CD14-positive monocyte (primary cell): ENCODE data around the gene PTPRN2. TPM values are rescaled to one million over a fixed set of nuclear protein-coding genes. Genes with fewer than 3 reads are reported as not detected.

Experiments used
- DNase-seq, 3 donors: peaks; one replicate each; pipeline ENCODE4 v3.0.0-alpha.2; 2011 to 2022
- H2AFZ ChIP-seq: 2 replicates; pipeline ENCODE4 v1.6.0; 2012; ENCODE audit warnings: mild to moderate bottlenecking, low read depth, low read length, inconsistent platforms; ENCODE audit not compliant: insufficient read depth, poor library complexity, severe bottlenecking
- H3K27ac ChIP-seq, 2 donors: 1 replicate in 1 of 2; 2 replicates in 1 of 2; pipeline ENCODE4 v1.5.1; 2012 to 2013; ENCODE audit warnings: low read length in 2 of 2, control low read depth in 1 of 2, inconsistent platforms in 1 of 2, low read depth in 1 of 2, mild to moderate bottlenecking in 1 of 2
- H3K27me3 ChIP-seq, 2 donors: one replicate each; pipeline versions ENCODE4 v1.6.0 to v1.6.1; 2011 to 2013; ENCODE audit warnings: low read length in 2 of 2; ENCODE audit not compliant: control insufficient read depth in 2 of 2, insufficient read depth in 2 of 2
- H3K36me3 ChIP-seq, 2 donors: replicated peaks in 1 of 2; 1 replicate in 1 of 2; 2 replicates in 1 of 2; pipeline versions ENCODE4 v1.5.1 to v1.6.1; 2012 to 2013; ENCODE audit warnings: low read length in 2 of 2, control low read depth in 1 of 2, inconsistent platforms in 1 of 2, mild to moderate bottlenecking in 1 of 2; ENCODE audit not compliant: insufficient read depth in 2 of 2, control insufficient read depth in 1 of 2
- H3K4me1 ChIP-seq, 2 donors: 1 replicate in 1 of 2; 2 replicates in 1 of 2; pipeline versions ENCODE4 v1.5.1 to v1.6.1; 2012 to 2013; ENCODE audit warnings: low read length in 2 of 2, control low read depth in 1 of 2, inconsistent platforms in 1 of 2, mild to moderate bottlenecking in 1 of 2, moderate library complexity in 1 of 2; ENCODE audit not compliant: insufficient read depth in 2 of 2, control insufficient read depth in 1 of 2
- H3K4me2 ChIP-seq: replicated peaks from 2 replicates; pipeline ENCODE3; 2012; ENCODE audit warnings: low read length, moderate library complexity, mild to moderate bottlenecking; ENCODE audit not compliant: poor library complexity, severe bottlenecking; ENCODE audit errors: extremely low read depth
- H3K4me3 ChIP-seq, 3 experiments: fragments of 200-600 bp in 1 of 3; sonication (generic) in 1 of 3; replicated peaks in 1 of 3; 1 replicate in 2 of 3; 2 replicates in 1 of 3; pipeline ENCODE4 v1.5.1; 2011 to 2013; ENCODE audit warnings: low read length in 3 of 3, mild to moderate bottlenecking in 3 of 3, control low read depth in 2 of 3, low read depth in 2 of 3, inconsistent platforms in 1 of 3, moderate library complexity in 1 of 3
- H3K79me2 ChIP-seq: 2 replicates; pipeline ENCODE4 v1.6.0; 2012; ENCODE audit warnings: mild to moderate bottlenecking, control low read depth, inconsistent platforms, low read length, moderate library complexity; ENCODE audit not compliant: insufficient read depth
- H3K9ac ChIP-seq: 2 replicates; pipeline ENCODE4 v1.6.0; 2017; ENCODE audit warnings: low read length, mild to moderate bottlenecking; ENCODE audit not compliant: insufficient read depth, poor library complexity, severe bottlenecking
- H3K9me3 ChIP-seq, 2 donors: replicated peaks in 1 of 2; 1 replicate in 1 of 2; 2 replicates in 1 of 2; pipeline versions ENCODE4 v1.5.1 to v1.6.1; 2012 to 2013; ENCODE audit warnings: low read length in 2 of 2, control low read depth in 1 of 2; ENCODE audit not compliant: control insufficient read depth in 1 of 2, insufficient read depth in 1 of 2
- H4K20me1 ChIP-seq: 2 replicates; pipeline ENCODE4 v1.6.0; 2012; ENCODE audit warnings: mild to moderate bottlenecking, low read length, control low read depth, moderate library complexity; ENCODE audit not compliant: insufficient read depth
- H3K27ac Mint-ChIP-seq, 7 donors: one replicate each; pipeline ENCODE4 v1.8.0; 2020; ENCODE audit warnings: mild to moderate bottlenecking in 7 of 7, mixed read lengths in 7 of 7, moderate library complexity in 6 of 7, inconsistent platforms in 2 of 7
- H3K27me3 Mint-ChIP-seq, 3 donors: one replicate each; pipeline ENCODE4 v1.8.0; 2021 to 2022; ENCODE audit warnings: low read depth in 3 of 3, mild to moderate bottlenecking in 3 of 3, mixed read lengths in 3 of 3, moderate library complexity in 3 of 3, inconsistent platforms in 1 of 3
- H3K36me3 Mint-ChIP-seq, 2 donors: one replicate each; pipeline ENCODE4 v1.8.0; 2020; ENCODE audit warnings: mixed read lengths in 2 of 2, inconsistent platforms in 1 of 2, mild to moderate bottlenecking in 1 of 2
- H3K4me1 Mint-ChIP-seq: one replicate; pipeline ENCODE4 v1.8.0; 2020; ENCODE audit warnings: mild to moderate bottlenecking, mixed read lengths
- H3K4me3 Mint-ChIP-seq, 2 donors: one replicate each; pipeline ENCODE4 v1.8.0; 2020; ENCODE audit warnings: mild to moderate bottlenecking in 2 of 2, mixed read lengths in 2 of 2, moderate library complexity in 1 of 2
- H3K9me3 Mint-ChIP-seq, 7 donors: one replicate each; pipeline ENCODE4 v1.8.0; 2020 to 2022; ENCODE audit warnings: mixed read lengths in 7 of 7, mild to moderate bottlenecking in 6 of 7, moderate library complexity in 6 of 7, inconsistent platforms in 2 of 7
- WGBS: methylation state at CpG from one replicate; pipeline ENCODE4 v1.1.5; 2013; ENCODE audit warnings: missing lambda C conversion rate; ENCODE audit not compliant: insufficient coverage; 5-methylcytosine and 5-hydroxymethylcytosine counted together
- intact Hi-C, 2 donors: fragments of 100-400 bp; cut with micrococcal nuclease; formaldehyde crosslinking; loops; one replicate each; pipeline versions ENCODE4 v1.15.0 to v1.15.1; 2023
- polyA minus RNA-seq: library from RNA; depleted of rRNA, polyadenylated mRNA; stranded (reverse); fragments of >200 nt; gene quantifications from 2 replicates; pipeline ENCODE4 v1.2.3, GENCODE V29; 2012
- polyA plus RNA-seq, 3 donors: library from polyadenylated mRNA; depleted of rRNA in 1 of 3; unstranded in 2 of 3; stranded (reverse) in 1 of 3; fragments of 300-500 nt in 2 of 3; fragments of >200 nt in 1 of 3; fragmentation: Illumina TruSeq in 2 of 3; gene quantifications; 1 replicate in 2 of 3; 2 replicates in 1 of 3; pipeline ENCODE4 v1.2.3, GENCODE V29; 2012 to 2021
- total RNA-seq, 12 experiments: library from RNA in 1 of 12; stranded (reverse) in 1 of 12; fragments of 120-200 nt in 1 of 12; gene quantifications; one replicate each; pipeline ENCODE4 v1.2.4 and lab custom pipeline; 2013 to 2026; ENCODE audit warnings: mixed read lengths in 6 of 12, inconsistent platforms in 1 of 12
- TF ChIP-seq, protein P1 (sequence below): fragments of 200-600 bp; IDR thresholded peaks from one replicate; pipeline ENCODE4 v1.8.0; 2022; ENCODE audit warnings: antibody characterized with exemption, mild to moderate bottlenecking

The PTPRN2 gene
- total RNA-seq (2013) = 1.4 TPM
- polyA plus RNA-seq = 1 to 10 TPM in 1 of 3 donors, under 1 TPM in 2; 0.25 to 1.4 (median 0.97) TPM
- polyA minus RNA-seq = 0.55 and 1.2 TPM in 2 replicates
- total RNA-seq (lab: John Stamatoyannopoulos, UW) = 0.17 to 9.3 (median 3.2) reads per million in 11 experiments

DNA sequence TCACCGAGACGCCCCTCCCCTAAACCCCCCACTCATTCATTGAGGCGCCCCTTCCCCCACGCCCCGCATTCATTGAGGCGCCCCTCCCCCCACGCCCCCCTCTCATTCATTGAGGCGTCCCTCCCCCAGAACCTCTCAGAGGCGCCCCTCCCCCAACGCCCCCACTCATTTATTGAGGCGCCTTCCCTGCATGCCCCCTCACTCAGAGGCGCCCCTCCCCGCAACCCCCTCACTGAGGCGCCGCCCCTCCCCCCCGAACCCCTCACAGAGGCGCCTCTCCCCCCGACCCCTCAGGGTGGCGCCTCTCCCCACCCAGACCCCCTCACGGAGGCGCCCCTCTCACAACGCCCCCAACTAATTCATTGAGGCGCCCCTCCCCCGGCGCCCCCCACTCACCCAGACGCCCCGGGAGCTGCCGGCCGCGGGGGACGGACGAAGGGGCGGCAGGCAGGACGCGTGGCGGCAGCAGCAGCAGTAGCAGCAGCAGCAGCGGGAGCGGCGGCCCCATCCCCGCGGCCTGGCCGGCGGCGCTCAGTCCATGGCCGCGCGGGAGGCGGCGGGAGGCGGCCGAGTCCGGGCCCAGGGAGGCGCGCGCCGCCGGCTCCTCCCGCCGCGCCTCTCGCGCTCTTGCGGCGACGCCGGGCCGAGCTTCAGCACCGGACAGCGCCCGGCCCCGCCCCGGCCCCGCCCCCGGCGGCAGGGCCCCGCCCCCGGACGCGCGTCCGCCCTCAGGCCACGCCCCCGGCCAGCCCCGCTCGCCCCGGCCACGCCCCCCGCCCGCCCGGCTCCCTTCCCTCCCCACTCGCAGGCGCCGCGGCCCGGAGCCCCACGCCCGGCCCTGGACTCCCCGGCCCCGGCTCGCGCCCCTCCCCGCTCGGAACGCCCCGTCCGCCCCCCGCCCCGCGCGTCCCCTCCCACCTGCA is at the start of gene PTPRN2:
PTPRN2 (minus strand) TSS at position 662 of the 923 bp plus-strand sequence.
- intact Hi-C loops = no loop called here
- Histone ChIP-seq H3K79me2 (no peaks in the 10 kb centered on the region), H3K27ac (no peak within 1 kb of the TSS), H3K4me3 (no peak within 1 kb of the TSS), H3K36me3 (no peaks in the 10 kb centered on the region), H3K4me1 (no peaks in the 10 kb centered on the region), H3K27me3 (peaks cover 26 to 52% of the 10 kb centered on the region in 2 donors), H3K9me3 (no peaks in the 10 kb centered on the region), H3K9ac (no peak within 1 kb of the TSS), H4K20me1 (no peaks in the 10 kb centered on the region), H3K4me2 (peak within 1 kb of the TSS; percentile 49), H2AFZ (no peak within 1 kb of the TSS)
- Mint-ChIP-seq H3K9me3 (peaks cover 0 to 20% (median 10%) of the 10 kb centered on the region in 7 donors), H3K4me3 (peak within 1 kb of the TSS in 1 of 2 donors; percentile 63), H3K27ac (no peak within 1 kb of the TSS), H3K36me3 (no peaks in the 10 kb centered on the region), H3K27me3 (peaks cover 40 to 67% (median 50%) of the 10 kb centered on the region in 3 donors), H3K4me1 (no peaks in the 10 kb centered on the region)
- TF ChIP-seq, protein P1, sequence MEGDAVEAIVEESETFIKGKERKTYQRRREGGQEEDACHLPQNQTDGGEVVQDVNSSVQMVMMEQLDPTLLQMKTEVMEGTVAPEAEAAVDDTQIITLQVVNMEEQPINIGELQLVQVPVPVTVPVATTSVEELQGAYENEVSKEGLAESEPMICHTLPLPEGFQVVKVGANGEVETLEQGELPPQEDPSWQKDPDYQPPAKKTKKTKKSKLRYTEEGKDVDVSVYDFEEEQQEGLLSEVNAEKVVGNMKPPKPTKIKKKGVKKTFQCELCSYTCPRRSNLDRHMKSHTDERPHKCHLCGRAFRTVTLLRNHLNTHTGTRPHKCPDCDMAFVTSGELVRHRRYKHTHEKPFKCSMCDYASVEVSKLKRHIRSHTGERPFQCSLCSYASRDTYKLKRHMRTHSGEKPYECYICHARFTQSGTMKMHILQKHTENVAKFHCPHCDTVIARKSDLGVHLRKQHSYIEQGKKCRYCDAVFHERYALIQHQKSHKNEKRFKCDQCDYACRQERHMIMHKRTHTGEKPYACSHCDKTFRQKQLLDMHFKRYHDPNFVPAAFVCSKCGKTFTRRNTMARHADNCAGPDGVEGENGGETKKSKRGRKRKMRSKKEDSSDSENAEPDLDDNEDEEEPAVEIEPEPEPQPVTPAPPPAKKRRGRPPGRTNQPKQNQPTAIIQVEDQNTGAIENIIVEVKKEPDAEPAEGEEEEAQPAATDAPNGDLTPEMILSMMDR = no peak
- DNase-seq = peak; percentile 2 to 57 (median 12)
- 1% methylated on average over 55 of the region's 110 CpGs for WGBS

DNA sequence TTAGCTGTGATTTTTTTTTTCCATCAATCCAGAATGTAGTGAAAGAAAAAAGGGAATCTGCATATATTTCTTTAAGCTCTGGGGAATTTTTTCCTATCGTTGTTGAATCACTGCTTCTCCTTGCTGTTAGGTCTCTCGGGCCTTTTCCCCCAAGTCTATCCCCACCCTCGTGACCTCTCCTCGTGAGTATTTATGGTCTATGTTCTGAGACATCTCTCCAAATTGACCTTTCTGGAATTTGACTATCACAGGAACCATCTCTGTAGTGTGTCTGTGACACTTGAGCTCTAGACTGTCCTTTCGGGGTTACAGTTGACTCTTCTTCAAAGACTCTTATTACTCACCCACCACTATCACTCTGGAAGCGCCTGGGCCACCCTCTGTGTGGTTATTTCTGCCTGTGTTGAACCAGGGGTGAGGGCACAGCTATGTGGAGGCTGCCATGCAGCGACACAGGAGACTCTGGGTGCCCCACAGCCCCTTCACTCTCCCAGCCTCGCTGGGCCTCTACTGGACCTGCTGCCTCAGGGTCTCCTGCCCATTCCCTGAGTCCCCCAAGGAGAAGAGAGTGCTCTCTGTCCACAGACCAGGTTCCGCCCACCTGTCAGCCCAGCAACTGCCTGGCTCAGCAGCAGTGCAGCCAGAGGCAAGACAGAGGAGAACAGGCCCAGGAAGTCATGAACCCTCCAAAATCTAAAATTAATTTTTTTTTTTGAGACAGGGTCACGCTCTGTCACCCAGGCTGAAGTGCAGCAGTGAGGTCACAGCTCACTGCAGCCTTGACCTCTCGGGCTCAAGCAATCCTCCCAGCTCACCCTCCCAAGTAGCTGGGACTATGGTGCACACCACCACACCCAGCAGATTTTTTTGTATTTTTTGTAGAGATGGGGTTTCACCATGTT is 45.7 kb upstream of the PTPRN2 start:
- Histone ChIP-seq H3K27ac (no peak overlapping the region), H3K4me2 (no peak overlapping the region), H3K9me3 (no peaks in the 10 kb centered on the region), H3K4me1 (no peaks in the 10 kb centered on the region), H3K4me3 (no peak overlapping the region), H3K36me3 (peaks cover 44 to 82% of the 10 kb centered on the region in 2 donors), H3K79me2 (no peaks in the 10 kb centered on the region), H4K20me1 (no peaks in the 10 kb centered on the region), H3K9ac (no peak overlapping the region), H3K27me3 (no peaks in the 10 kb centered on the region), H2AFZ (no peak overlapping the region)
- Mint-ChIP-seq H3K9me3 (peaks cover 0 to 2% (median 0%) of the 10 kb centered on the region in 7 donors), H3K36me3 (peaks cover 50 to 85% of the 10 kb centered on the region in 2 donors), H3K4me3 (no peak overlapping the region), H3K4me1 (no peaks in the 10 kb centered on the region), H3K27ac (peak overlapping the region in 4 of 7 donors; percentile 7 to 89 (median 38)), H3K27me3 (no peaks in the 10 kb centered on the region)
- DNase-seq = no peak
- TF ChIP-seq, protein P1 = no peak
- intact Hi-C loops = no loop called here
- 100% methylated on average over 5 of the region's 11 CpGs for WGBS
